ENCODE measurements around the gene PIP5K1B. TPM values are rescaled to one million over a fixed set of nuclear protein-coding genes. Genes with fewer than 3 reads are reported as not detected.

PIP5K1B gene
- total and polyA plus RNA-seq, 2 experiments from 2014 or later, result 1.3 to 2.8 TPM

- no peak for ATAC-seq
- Histone ChIP-seq H4K20me1 (replicated peaks; ENCODE audit: insufficient read depth) (no peaks in the 10 kb centered on the region), H2AFZ (no peak overlapping the region), H3K27me3 (ENCODE audit: insufficient read depth) (no peaks in the 10 kb centered on the region), H3K27ac (ENCODE audit: low read depth) (no peak overlapping the region), H3F3A (replicated peaks; ENCODE audit: low read depth) (no peaks in the 10 kb centered on the region), H3K4me2 (no peak overlapping the region), H3K4me3 (no peak overlapping the region), H3K79me2 (replicated peaks; ENCODE audit: insufficient read depth) (no peaks in the 10 kb centered on the region), H3K36me3 (ENCODE audit: insufficient read depth) (no peaks in the 10 kb centered on the region), H3K9me2 (ENCODE audit: insufficient read depth) (no peaks in the 10 kb centered on the region), H3K4me1 (ENCODE audit: insufficient read depth) (no peaks in the 10 kb centered on the region)
- no peak for DNase-seq (ENCODE audit: low spot score)
- H3K4me1 Mint-ChIP-seq, result peaks cover 17% of the 10 kb centered on the region
- H3K9me3 Mint-ChIP-seq, result no peaks in the 10 kb centered on the region
- no peaks in the 10 kb centered on the region for H3K36me3 Mint-ChIP-seq (ENCODE audit: low read depth)
- H3K27me3 Mint-ChIP-seq (ENCODE audit: insufficient read depth, low read depth, poor library complexity), result peaks cover 2% of the 10 kb centered on the region
- no peak for TF ChIP-seq STAT1 (IDR thresholded peaks at IDR 0.05; ENCODE audit: unreplicated experiment)
- TF ChIP-seq CREB1 (CRISPR knock-in tag; IDR thresholded peaks at IDR 0.05; ENCODE audit: low read depth), result no peak
- TF ChIP-seq EZH2 (IDR thresholded peaks at IDR 0.05; ENCODE audit: low read depth, unreplicated experiment), result no peak
- TF ChIP-seq CTCF (conservative IDR thresholded peaks at IDR 0.05; ENCODE audit: low read depth in 2 of 2), result no peak
- no peak for TF ChIP-seq ZNF331 (CRISPR knock-in tag; IDR thresholded peaks at IDR 0.05; ENCODE audit: low read depth)
- TF ChIP-seq REST (IDR thresholded peaks at IDR 0.05; ENCODE audit: unreplicated experiment), result no peak
- TF ChIP-seq EZH2phosphoT487 (IDR thresholded peaks at IDR 0.05; ENCODE audit: unreplicated experiment), result no peak
- TF ChIP-seq ZNF114 (CRISPR knock-in tag; IDR thresholded peaks at IDR 0.05), result no peak
- TF ChIP-seq ETS1 (IDR thresholded peaks at IDR 0.05), result no peak
- TF ChIP-seq ZNF462 (CRISPR knock-in tag; IDR thresholded peaks at IDR 0.05), result no peak
- no peak for TF ChIP-seq JUNB (IDR thresholded peaks at IDR 0.05; ENCODE audit: unreplicated experiment)
- TF ChIP-seq POLR2AphosphoS5 (IDR thresholded peaks at IDR 0.05; ENCODE audit: low read depth), result no peak
- no peak for TF ChIP-seq NANOG (IDR thresholded peaks at IDR 0.05; ENCODE audit: borderline replicate concordance)
- no peak overlapping the region for H3K27ac Mint-ChIP-seq
- no peak overlapping the region for H3K4me3 Mint-ChIP-seq
Observed at GRCh38 chr9:68808338-68808890, 103.4 kb downstream of the PIP5K1B start.

Data from GM23338 (cell line).